T follicular helper cell (primary cell): ENCODE measurements around the gene RPGRIP1.
"Not testable (repeated sequence)": the region's sequence is repeated elsewhere in the genome, so short reads cannot be mapped to it uniquely, and the experiment has no call there.

ENCODE experiments used
- DNase-seq: peaks from one replicate; pipeline ENCODE4 v3.0.0-alpha.2; 2020; ENCODE audit warnings: low read depth

Gene RPGRIP1

DNA sequence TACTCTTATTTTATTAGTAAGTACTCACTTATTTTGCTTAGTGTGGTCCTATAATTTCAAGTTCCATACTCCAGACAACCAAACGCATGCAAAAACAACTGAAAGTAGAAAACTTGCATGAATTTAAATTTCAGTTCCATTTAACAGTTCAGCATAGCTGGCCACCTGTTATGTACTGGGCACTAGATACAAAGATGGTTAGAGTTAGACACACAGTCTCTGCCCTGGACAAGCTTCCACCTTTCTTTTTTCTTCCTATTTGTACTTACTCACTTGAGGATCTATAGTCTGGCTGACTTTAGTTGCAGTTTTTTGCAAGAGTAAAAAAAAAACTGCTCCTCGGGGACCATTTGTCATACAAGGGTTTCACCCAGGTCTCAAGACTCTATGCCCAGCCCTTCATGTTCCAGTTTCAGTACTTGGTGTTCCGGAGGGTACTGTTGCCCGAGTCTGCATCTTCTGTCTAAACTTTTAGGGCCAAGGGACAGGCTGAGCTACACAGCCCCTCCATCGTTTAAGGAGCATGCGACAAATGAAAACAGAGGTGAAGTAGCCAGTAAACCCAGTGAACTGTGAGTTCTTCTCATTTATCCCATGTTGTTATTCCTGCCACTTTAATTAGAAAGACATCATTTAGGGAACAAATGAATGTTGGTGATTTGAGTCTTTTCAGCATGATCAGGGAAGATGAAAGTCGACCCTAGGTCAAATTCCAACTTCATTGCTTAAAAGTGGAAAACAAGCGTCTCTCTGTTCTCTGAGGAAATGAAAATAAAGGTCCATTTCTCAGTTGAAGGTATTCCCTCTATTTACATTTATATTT lies 22.3 kb downstream of the RPGRIP1 start:
- DNase-seq: no peak

DNA sequence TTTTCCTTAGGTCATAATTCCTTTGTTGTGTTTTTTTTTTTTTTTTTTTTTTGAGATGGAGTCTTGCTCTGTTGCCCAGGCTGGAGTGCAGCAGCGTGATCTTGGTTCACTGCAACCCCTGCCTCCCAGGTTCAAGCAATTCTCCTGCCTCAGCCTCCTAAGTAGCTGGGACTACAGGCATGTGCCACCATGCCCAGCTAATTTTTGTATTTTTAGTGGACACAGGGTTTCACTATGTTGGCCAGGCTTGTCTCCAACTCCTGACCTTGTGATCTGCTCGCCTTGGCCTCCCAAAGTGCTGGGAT lies 22.9 kb downstream of the RPGRIP1 start:
- not testable (repeated sequence) for DNase-seq

DNA sequence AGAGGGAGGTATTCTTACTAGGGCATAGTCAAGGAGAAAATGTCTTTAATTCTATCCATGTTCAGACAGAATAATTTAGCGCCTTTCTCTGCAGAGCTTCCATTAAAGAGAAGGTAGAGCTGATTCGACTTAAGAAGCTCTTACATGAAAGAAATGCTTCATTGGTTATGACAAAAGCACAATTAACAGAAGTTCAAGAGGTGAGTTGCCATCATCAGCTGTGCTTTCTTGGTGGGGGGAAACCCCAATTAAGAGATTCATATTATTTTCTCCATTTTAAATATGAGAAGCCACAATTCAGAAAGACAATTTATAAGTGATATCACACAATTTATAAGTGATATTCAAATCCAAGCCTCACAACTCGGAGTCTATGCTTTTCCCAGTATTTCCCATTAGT lies 27.8 kb downstream of the RPGRIP1 start:
- DNase-seq: no peak

DNA sequence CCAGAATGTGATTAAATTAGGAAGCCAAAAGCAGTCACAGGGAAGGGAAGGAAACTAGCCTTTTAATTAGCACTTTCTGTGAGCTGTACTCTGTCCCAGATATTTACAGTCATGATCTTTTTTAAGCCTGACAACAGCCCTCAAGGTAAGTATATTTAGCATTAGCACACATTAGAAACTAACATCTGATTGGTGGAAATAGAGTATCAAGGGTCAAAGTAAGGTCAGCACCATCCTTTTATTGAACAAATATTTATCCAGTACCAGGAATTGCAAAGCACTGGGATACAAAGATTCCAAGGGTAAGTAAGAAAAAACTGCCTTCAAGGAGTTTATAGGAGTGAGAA lies 28.2 kb downstream of the RPGRIP1 start:
- no peak for DNase-seq

DNA sequence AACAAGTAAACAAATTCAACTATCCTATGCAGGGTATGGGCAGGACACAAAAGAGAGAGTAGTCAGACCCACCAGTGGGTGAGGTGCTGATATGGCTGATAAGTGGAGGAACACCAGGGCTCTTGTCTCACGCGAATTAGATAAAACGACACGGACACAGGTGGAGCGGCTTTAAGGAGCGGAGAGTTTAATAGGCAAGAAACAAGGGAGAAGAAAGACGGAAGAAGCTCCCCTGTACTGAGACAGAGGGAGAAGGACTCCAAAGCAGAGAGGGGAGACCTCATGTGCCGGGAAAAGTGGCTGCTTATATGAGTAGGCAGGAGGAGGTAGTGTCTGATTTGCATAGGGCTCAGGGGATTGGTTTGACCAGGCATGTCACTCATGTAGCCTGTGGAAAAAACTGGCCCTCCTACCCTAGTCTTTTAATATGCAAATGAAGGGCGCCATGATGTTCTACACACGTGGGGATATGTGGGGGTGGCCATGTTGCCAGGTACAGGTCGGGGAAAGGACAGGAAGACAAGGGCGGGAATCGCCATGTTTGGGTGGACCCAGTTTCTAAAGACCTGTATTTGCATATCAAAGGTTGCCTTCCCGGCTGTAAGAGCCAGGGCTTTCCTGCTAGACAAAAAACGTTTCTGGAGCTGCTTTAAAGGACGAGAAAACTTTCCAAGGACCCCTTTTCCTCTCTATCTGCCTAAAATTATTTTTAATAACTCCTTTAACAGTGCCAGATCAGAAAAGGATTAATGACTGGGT lies 28.8 kb downstream of the RPGRIP1 start:
- DNase-seq: peak; percentile 67

DNA sequence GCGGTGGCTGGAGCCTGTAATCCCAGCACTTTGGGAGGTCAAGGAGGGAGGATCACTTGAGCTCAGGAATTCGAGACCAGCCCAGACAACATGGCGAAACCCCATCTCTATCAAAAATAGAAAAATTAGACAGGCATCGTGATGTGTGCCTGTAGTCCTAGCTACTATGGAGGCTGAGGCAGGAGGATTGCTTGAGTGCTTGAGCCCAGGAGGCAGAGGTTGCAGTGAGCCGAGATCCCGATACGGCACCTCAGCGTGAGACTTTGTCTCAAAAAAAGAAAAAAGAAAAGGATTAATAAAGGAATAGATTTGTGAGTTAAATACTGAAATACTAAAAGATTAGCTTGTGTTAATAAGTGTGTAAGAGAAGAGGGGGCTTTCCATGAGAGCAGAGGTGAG lies 29.4 kb downstream of the RPGRIP1 start:
- DNase-seq: no peak

DNA sequence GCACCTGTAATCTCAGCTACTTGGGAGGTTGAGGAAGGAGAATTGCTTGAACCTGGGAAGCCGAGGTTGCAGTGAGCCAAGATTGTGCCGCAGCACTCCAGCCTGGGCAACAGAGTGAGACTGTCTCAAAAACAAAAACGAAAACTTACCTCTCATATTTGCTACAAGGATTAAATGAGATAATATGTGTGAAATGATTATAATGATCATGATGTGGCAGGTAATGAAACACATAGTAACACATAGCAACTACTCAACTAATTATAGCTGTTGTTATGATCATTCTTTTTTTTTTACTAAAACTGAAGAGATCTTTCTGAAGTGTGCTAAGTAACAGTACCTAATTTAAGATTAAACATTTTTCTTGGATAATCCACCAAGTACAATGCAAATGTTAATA lies 30.1 kb downstream of the RPGRIP1 start:
- DNase-seq: no peak

DNA sequence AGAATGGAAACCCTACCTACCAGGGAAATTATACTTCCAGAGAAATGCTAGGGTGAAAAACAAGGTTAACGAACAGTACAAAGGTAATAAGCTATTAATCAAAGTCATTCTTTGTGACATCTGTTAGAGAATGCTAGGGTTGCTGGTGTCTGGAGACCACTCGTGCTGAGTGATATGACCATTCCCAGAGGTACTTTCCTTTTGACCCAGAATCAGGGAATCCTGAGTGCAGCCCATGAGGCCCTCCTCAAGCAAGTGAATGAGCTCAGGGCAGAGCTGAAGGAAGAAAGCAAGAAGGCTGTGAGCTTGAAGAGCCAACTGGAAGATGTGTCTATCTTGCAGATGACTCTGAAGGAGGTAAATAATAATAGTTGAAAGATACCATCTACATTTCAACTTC lies 31.7 kb downstream of the RPGRIP1 start:
- no peak for DNase-seq

DNA sequence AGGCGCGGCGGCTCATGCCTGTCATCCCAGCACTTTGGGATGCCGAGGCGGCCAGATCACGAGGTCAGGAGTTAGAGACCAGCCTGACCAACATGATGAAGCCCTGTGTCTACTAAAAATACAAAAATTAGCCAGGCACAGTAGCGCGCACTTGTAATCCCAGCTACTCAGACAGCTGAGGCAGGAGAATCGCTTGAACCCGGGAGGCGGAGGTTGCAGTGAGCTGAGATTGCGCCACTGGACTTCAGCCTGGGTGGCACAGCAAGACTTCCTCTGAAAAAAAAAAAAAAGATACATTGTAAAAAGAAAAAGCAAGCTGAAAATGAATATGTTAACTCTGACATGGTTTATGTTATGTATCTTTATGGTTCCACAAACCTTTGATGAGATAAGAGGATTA lies 33.6 kb downstream of the RPGRIP1 start:
- DNase-seq: no peak

DNA sequence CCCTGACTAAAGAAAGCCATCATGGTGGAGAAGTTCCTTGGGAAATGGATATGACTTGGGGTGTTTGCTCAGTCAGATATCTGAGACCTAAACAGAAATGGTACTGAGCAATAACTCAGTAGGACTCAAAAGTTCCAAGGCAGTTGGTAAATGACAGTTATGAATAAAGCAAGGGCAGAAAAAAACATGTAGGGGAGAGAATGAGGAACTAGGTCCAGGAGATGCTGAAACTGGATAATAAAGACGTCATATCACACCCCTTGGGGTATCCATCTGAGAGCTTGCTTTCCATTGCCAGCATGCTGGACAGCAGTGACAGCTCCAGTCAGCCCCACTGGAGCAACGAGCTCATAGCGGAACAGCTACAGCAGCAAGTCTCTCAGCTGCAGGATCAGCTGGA lies 37.5 kb downstream of the RPGRIP1 start:
- no peak for DNase-seq

DNA sequence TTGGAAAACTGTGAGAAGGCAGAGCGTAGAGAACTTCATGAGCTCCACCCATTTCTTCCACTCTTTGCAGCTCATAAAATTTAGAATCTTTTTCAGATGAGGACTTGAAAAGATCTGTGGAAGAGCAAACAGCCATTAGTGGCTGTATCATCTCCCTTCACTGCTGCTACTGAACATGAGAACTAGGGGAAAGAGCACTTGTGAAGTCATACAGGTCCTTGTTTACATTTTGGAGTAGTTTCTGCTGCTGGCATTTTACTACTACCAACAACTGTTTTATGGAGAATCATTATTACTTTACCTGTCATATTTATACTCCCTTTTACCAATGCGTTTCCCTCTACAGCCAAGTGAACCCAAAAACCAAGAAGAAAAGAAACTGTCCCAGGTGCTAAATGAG lies 41.0 kb downstream of the RPGRIP1 start:
- DNase-seq: no peak

DNA sequence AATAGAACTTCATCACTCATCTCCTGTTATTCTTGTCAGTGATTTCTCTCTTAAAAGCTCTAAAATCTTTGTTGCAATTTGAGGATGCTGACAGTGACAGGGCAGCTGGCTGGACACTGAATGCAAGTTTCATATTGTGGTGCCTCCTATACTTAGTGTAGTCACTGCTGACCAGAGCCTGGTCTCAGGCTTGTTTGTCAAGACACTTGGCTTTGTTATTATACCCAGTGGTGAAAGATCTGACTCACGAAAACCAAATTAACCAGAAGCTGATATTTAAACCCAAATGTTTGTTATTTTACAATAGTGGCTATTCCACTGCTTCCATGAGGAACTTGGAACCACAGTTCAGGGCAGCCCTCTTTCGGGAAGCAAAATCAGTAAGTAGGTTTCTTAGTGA lies 42.8 kb downstream of the RPGRIP1 start:
- DNase-seq: no peak

DNA sequence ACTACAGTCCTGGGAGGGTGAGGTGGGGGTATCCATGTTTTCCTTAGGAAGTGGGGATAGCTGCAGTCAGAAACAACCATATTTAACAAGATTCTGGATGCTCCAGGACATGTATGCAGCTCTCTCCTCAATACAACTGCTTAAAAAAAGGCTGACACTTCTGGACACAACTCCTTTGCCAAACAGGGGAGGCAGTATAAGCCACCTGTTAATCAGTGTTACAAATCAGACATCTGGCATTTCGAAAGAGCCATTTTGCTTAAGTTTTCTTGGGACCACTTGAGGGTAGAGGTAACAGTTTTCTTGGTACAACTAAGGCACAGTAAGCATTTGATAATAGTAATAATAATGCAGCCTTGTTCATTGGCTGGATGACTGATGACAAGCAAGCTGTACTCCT lies 47.1 kb downstream of the RPGRIP1 start:
- DNase-seq: no peak
